ENCODE results near the gene MAP2K2. TPM values are rescaled to one million over a fixed set of nuclear protein-coding genes. Genes with fewer than 3 reads are reported as not detected.
A peak's percentile ranks its signal among the peaks of the same experiment; 100 is the strongest.

Gene MAP2K2
- total and polyA plus RNA-seq, 9 of the 15 experiments (the other 6 are each of a cell fraction or from before 2014, with no cell fraction given) = 1.0 to 151 (median 58.3) TPM

DNA sequence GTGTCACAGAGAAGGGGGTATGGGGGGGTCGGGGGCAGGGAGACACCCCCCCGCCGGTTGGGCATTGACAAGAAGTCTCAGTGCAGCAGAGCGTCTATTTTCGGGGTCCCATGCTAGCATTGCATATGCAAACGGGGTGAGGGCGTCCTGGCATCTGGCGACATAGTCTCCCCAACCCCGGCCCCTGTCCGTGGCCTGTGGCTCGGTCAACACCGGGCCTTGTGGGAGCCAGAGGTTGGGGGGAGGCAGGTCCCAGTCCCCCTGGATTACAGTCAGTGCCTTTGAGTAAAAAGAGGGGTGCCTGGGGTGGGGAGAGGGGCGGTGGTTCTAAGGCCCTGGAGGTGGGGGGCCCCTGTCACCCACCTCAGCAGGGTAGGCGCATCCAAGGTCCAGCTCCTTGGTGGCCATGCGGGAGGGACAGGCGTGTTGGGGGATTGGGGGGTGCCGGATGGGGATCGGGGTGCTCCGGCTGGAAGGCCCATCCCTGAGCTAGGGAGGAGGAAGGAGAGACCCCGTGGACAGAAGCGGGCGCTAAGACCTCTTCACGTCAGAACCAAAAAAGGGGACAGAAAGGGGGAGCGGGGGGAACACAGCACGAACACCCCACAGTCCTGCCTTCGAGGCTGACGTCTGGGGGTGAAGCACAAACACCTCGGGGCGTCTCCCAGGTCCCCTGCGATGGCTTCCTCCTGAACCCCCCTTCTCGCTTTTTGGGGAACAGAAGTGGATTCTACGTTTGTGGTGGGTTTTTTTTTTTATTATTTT, 78.1 kb downstream of the MAP2K2 start:
- CTCF ChIA-PET (ENCODE audit: low intra/inter-chr PET ratio) = no interaction called here
- intact Hi-C loops (cut with micrococcal nuclease) = no loop called here
- Histone ChIP-seq H3K9me1 (ENCODE audit: control insufficient read depth, insufficient read depth, low read length) (no peaks in the 10 kb centered on the region), H2AFZ (ENCODE audit: low read depth, low read length) (no peak overlapping the region), H3K79me2 (ENCODE audit: control insufficient read depth, insufficient read depth, low read length) (peaks cover 52% of the 10 kb centered on the region), H3K9ac (ENCODE audit: insufficient read depth in 1 of 2, low read depth in 2 of 2, low read length in 2 of 2) (peak overlapping the region in 1 of 2 experiments; percentile 26; a peak in 1 of 4 replicates), H3K27me3 (ENCODE audit: control insufficient read depth in 2 of 2, insufficient read depth in 2 of 2, low read length in 2 of 2) (no peaks in the 10 kb centered on the region), H3K4me2 (ENCODE audit: insufficient read depth, low read length) (no peak overlapping the region), H4K20me1 (replicated peaks; ENCODE audit: control insufficient read depth, insufficient read depth, low read length) (peaks cover 23% of the 10 kb centered on the region), H3K9me3 (replicated peaks; ENCODE audit: control insufficient read depth, insufficient read depth, low read depth, low read length) (no peaks in the 10 kb centered on the region), H3K27ac (ENCODE audit: extremely low read depth, low read depth, low read length) (no peak overlapping the region), H3K36me3 (ENCODE audit: control insufficient read depth, insufficient read depth, low read length) (peaks cover 53% of the 10 kb centered on the region; the same call in 2 of the 3 replicates), H3K4me3 (no peak overlapping the region), H3K4me1 (replicated peaks in 1 of 2; ENCODE audit: control insufficient read depth in 2 of 2, insufficient read depth in 2 of 2, low read length in 2 of 2) (peaks cover 0 to 36% of the 10 kb centered on the region in 2 experiments; a peak in 2 of 5 replicates)
- ATAC-seq (no peak), DNase-seq (ENCODE audit: extremely low read depth in 1 of 4, low spot score in 3 of 4) (no peak), FAIRE-seq (no peak)
- POLR2A ChIA-PET = interaction anchor here (0.7 to 1.9 kb wide), 2 partner anchors 9 to 12 kb away, joined by 3 to 7 read pairs; no protein-coding TSS in a partner anchor
- TF ChIP-seq, protein P1, sequence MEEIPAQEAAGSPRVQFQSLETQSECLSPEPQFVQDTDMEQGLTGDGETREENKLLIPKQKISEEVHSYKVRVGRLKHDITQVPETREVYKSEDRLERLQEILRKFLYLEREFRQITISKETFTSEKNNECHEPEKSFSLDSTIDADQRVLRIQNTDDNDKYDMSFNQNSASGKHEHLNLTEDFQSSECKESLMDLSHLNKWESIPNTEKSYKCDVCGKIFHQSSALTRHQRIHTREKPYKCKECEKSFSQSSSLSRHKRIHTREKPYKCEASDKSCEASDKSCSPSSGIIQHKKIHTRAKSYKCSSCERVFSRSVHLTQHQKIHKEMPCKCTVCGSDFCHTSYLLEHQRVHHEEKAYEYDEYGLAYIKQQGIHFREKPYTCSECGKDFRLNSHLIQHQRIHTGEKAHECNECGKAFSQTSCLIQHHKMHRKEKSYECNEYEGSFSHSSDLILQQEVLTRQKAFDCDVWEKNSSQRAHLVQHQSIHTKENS (CRISPR knock-in tag; IDR thresholded peaks at IDR 0.05) = no peak
- peak; percentile 24; the same call in 1 of the 2 replicates for TF ChIP-seq POLR2G (IDR thresholded peaks at IDR 0.05; ENCODE audit: low read depth, low read length)
- no TSS peak for BruUV-seq (replicated peaks)
- WGBS (ENCODE audit: insufficient coverage, low coverage, missing lambda C conversion rate) = 92% methylated on average over 15 of the region's 32 CpGs
- in situ Hi-C loops (cut with MboI) = no loop called here
